GM12872 (cell line): ENCODE data around the gene AMBP.

Source experiments
- CTCF ChIP-seq: IDR thresholded peaks from 3 replicates; pipeline ENCODE4 v1.5.1; 2011; ENCODE audit warnings: low read depth, mild to moderate bottlenecking, low read length, moderate library complexity; ENCODE audit not compliant: insufficient read depth

The AMBP gene

DNA sequence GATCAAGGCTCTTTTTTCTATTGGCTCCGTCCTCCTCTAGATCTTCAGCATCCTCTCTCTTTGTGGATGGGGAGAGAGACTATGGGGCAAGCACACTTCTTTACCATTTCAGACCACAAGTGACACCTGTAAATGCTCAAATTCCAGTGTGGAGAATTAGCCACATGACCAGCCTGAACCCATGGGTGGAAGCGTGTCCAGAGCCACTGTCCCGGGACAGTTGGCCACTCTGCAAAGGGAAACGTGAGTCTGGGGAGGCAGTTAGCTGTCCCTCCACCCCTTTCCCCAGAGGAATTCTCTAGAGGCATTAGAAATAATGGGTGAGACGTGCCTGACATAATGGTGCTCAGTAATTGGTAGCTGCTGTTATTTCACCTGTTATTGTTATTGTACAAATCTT is 40.9 kb downstream of the AMBP start:
- no peak for TF ChIP-seq CTCF

GRCh38 chr9:114035845-114036801 is 42.0 kb downstream of the AMBP start:
- TF ChIP-seq CTCF, result no peak

DNA sequence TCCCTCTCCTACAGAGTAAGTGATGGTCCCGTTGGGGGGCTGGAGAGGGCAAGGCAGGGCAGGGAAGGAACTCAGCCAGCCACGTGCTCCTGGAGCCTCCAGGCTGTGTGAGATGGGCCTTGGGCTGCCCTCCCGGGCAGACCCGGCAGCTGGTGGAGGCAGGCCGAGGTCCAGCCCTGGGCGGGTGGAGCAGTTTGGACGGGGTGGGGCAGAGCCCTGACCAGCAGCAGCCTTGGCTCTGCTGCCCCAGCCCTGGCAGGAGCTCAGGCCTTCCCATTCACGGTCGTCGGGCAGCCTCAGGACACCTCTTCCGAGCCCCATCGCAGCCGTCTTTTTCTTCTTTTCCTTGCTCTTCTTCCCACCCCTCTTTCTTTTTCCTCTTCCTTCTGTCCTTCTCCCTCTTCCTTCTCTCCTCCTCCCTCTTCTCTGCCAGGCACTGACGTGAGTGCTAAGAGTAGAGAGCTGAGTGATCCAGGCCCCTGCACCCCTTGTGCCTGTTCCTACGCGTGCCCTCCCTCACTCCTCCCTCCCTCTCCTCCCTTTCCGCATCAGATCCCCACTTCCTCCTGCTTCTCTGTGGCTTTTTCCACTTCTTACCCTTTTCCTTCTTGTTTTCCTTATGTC is 42.8 kb downstream of the AMBP start:
- no peak for TF ChIP-seq CTCF

GRCh38 chr9:114034661-114035062 is 43.4 kb downstream of the AMBP start:
- TF ChIP-seq CTCF, result no peak

- TF ChIP-seq CTCF, result no peak
These were observed 43.9 kb downstream of the AMBP start for GRCh38 chr9:114034196-114034595.

DNA sequence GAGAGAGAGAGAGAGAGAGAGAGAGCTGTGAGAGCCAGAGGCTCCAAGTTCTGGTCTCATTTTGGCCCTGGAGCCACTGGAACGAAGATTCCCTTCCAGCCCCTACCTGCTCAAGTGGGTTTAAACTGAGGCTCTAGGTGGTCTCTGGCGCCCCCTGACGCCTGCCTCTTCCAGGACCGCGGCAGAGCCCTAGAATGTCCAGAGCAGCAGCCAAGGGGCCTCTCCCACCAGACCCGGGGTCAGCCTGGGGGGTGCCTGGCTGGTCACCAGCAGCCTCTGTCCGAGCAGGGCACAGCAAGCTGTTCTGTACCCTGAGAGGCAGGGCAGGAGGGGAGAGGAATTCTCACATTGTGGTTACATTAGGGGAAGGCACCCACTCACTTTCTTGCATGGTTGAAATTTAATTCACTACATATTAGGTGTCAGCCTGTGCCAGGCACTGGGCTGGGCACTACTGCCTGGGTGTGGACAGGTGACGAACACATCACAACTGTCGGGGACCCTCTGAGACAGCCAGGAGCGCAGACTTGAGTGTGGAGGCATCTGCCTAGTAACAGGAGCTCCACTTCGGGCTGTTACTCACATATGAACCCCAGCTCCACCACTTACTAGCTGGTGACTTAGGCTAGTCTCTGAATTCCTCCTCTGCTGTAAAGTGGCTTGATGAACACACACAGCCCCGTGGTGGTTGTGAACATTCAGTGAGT is 44.5 kb downstream of the AMBP start:
- peak; percentile 45 for TF ChIP-seq CTCF
